OCI-LY1 (cell line): Measurements from ENCODE around the gene FBXW5.

Experiments
- H2AFZ ChIP-seq: fragments of 200-600 bp; sonication (generic), shearing (Covaris generic); 2 replicates; pipeline ENCODE4 v1.6.0; 2014; ENCODE audit warnings: antibody characterized with exemption, mild to moderate bottlenecking, low read length
- H3F3A ChIP-seq: fragments of 200-600 bp; sonication (generic), shearing (Covaris generic); 2 replicates; pipeline ENCODE4 v1.6.0; 2014; ENCODE audit warnings: mild to moderate bottlenecking, antibody characterized with exemption, low read length, moderate library complexity; ENCODE audit not compliant: insufficient read depth
- H3K27ac ChIP-seq: fragments of 200-600 bp; sonication (generic); 2 replicates; pipeline ENCODE4 v1.5.1; 2014; ENCODE audit warnings: low read length, mixed run types, mild to moderate bottlenecking, low read depth; ENCODE audit not compliant: poor library complexity, severe bottlenecking
- H3K27me3 ChIP-seq: fragments of 200-600 bp; sonication (generic); 2 replicates; pipeline ENCODE4 v1.6.0; 2014; ENCODE audit warnings: antibody characterized with exemption, mild to moderate bottlenecking, low read length, moderate library complexity; ENCODE audit not compliant: insufficient read depth
- H3K36me3 ChIP-seq: fragments of 200-600 bp; sonication (generic); 2 replicates; pipeline ENCODE4 v1.6.1; 2014; ENCODE audit warnings: mild to moderate bottlenecking, antibody characterized with exemption, low read length, moderate library complexity, mixed read lengths; ENCODE audit not compliant: insufficient read depth
- H3K4me1 ChIP-seq: fragments of 200-600 bp; sonication (generic); 2 replicates; pipeline ENCODE4 v1.5.1; 2014; ENCODE audit warnings: mild to moderate bottlenecking, low read length, moderate library complexity; ENCODE audit not compliant: insufficient read depth, severe bottlenecking
- H3K4me2 ChIP-seq: fragments of 200-600 bp; sonication (generic), shearing (Covaris generic); 2 replicates; pipeline ENCODE4 v1.6.1; 2014; ENCODE audit warnings: low read length
- H3K4me3 ChIP-seq: fragments of 200-600 bp; sonication (generic); 2 replicates; pipeline ENCODE4 v1.5.1; 2014; ENCODE audit warnings: low read length, low read depth, mild to moderate bottlenecking, mixed read lengths; ENCODE audit not compliant: poor library complexity, severe bottlenecking
- H3K79me2 ChIP-seq: fragments of 200-600 bp; shearing (Covaris generic); 2 replicates; pipeline ENCODE4 v1.6.1; 2016; ENCODE audit warnings: mixed run types, low read length, mixed read lengths; ENCODE audit not compliant: insufficient read depth
- H3K9ac ChIP-seq: fragments of 200-600 bp; sonication (generic), shearing (Covaris generic); 2 replicates; pipeline ENCODE4 v1.6.1; 2014; ENCODE audit warnings: mild to moderate bottlenecking, low read length, mixed read lengths
- H3K9me2 ChIP-seq: fragments of 200-600 bp; sonication (generic), shearing (Covaris generic); 2 replicates; pipeline ENCODE4 v1.6.1; 2014; ENCODE audit warnings: low read depth, mild to moderate bottlenecking, low read length, mixed read lengths
- H3K9me3 ChIP-seq: fragments of 200-600 bp; shearing (Covaris generic); 2 replicates; pipeline ENCODE4 v1.6.1; 2014; ENCODE audit warnings: low read length, mixed read lengths
- H4K20me1 ChIP-seq: fragments of 200-600 bp; sonication (generic), shearing (Covaris generic); 2 replicates; pipeline ENCODE4 v1.6.0; 2016; ENCODE audit warnings: mild to moderate bottlenecking, low read length; ENCODE audit not compliant: insufficient read depth
- EZH2 ChIP-seq: fragments of 200-600 bp; sonication (generic), shearing (Covaris generic); IDR thresholded peaks from 2 replicates; pipeline ENCODE4 v1.8.0; 2017; ENCODE audit warnings: borderline replicate concordance, mixed run types, mild to moderate bottlenecking, antibody characterized with exemption, low read length, moderate library complexity, mixed read lengths
- TF ChIP-seq, protein P1 (sequence below): fragments of 200-600 bp; sonication (generic), shearing (Covaris generic); IDR thresholded peaks from 2 replicates; pipeline ENCODE4 v1.5.1; 2017; ENCODE audit warnings: mild to moderate bottlenecking, antibody characterized with exemption, low read length, moderate library complexity, mixed read lengths

Gene FBXW5

DNA sequence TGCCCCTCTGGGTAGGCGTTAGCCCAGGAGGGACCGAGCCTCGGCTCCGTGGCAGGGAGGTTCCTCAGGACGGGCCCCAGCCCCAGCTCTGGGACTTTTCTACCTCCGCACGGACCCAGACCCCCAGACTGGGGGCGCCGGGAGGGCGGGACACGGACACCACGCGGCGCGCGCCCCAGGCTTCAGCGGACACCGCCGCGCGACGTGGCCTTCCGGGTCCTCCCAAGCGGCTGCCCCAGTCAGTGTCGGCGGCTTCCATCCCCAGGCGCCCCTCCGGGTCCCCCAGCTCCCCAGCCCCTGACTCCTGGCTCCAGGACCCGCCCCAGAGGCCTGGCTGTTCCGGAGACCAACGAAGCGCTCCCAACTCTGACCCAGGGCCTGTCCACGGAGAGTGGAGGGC is 41.3 kb upstream of the FBXW5 start:
- H3K9me3 ChIP-seq: no peaks in the 10 kb centered on the region
- no peaks in the 10 kb centered on the region for H4K20me1 ChIP-seq
- no peaks in the 10 kb centered on the region for H3K9me2 ChIP-seq
- no peak overlapping the region for H3K4me3 ChIP-seq
- H3K79me2 ChIP-seq: no peaks in the 10 kb centered on the region
- H3F3A ChIP-seq: no peaks in the 10 kb centered on the region
- H2AFZ ChIP-seq: no peak overlapping the region
- no peak for TF ChIP-seq EZH2
- TF ChIP-seq, protein P1, sequence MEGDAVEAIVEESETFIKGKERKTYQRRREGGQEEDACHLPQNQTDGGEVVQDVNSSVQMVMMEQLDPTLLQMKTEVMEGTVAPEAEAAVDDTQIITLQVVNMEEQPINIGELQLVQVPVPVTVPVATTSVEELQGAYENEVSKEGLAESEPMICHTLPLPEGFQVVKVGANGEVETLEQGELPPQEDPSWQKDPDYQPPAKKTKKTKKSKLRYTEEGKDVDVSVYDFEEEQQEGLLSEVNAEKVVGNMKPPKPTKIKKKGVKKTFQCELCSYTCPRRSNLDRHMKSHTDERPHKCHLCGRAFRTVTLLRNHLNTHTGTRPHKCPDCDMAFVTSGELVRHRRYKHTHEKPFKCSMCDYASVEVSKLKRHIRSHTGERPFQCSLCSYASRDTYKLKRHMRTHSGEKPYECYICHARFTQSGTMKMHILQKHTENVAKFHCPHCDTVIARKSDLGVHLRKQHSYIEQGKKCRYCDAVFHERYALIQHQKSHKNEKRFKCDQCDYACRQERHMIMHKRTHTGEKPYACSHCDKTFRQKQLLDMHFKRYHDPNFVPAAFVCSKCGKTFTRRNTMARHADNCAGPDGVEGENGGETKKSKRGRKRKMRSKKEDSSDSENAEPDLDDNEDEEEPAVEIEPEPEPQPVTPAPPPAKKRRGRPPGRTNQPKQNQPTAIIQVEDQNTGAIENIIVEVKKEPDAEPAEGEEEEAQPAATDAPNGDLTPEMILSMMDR: no peak
- no peak overlapping the region for H3K9ac ChIP-seq
- no peak overlapping the region for H3K27ac ChIP-seq
- H3K4me2 ChIP-seq: no peak overlapping the region
- peaks cover 19% of the 10 kb centered on the region for H3K27me3 ChIP-seq
- no peaks in the 10 kb centered on the region for H3K36me3 ChIP-seq
- H3K4me1 ChIP-seq: no peaks in the 10 kb centered on the region

DNA sequence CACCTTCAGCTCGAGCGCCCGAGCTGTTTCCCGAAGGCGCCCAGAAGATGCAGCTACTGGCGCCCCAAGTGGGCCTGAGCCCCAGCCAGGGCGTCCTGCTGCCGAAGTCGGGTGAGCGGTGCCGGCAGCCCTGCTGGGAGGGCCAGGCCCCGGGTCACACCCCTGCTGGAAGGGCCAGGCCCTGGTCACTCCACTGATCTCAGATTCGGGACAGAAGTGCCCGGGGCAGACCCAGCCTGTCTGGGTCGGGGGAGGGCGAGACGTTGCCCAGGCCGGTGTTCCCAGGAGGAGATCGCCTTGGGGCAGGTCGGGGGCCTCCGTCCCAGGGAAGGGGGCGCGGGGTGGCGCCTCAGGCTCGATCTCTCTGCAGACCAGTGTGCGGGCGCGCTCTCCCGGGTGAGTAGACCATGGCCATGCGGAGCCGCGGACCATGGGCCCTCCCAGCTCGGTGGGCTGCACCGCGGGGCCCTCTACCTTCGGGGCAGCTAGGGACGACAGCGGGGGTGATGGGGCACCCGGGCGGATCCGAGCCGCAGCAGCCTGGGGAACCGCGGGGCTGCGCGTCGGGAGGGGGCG is 40.6 kb upstream of the FBXW5 start:
- peaks cover 21% of the 10 kb centered on the region for H3K27me3 ChIP-seq
- no peaks in the 10 kb centered on the region for H3K79me2 ChIP-seq
- no peaks in the 10 kb centered on the region for H3K9me3 ChIP-seq
- no peak for TF ChIP-seq EZH2
- TF ChIP-seq, protein P1: no peak
- no peak overlapping the region for H3K4me3 ChIP-seq
- H3K27ac ChIP-seq: no peak overlapping the region
- H3K9ac ChIP-seq: no peak overlapping the region
- H3K9me2 ChIP-seq: no peaks in the 10 kb centered on the region
- no peaks in the 10 kb centered on the region for H3K36me3 ChIP-seq
- no peaks in the 10 kb centered on the region for H3F3A ChIP-seq
- no peak overlapping the region for H3K4me2 ChIP-seq
- H2AFZ ChIP-seq: no peak overlapping the region
- H4K20me1 ChIP-seq: no peaks in the 10 kb centered on the region
- no peaks in the 10 kb centered on the region for H3K4me1 ChIP-seq

DNA sequence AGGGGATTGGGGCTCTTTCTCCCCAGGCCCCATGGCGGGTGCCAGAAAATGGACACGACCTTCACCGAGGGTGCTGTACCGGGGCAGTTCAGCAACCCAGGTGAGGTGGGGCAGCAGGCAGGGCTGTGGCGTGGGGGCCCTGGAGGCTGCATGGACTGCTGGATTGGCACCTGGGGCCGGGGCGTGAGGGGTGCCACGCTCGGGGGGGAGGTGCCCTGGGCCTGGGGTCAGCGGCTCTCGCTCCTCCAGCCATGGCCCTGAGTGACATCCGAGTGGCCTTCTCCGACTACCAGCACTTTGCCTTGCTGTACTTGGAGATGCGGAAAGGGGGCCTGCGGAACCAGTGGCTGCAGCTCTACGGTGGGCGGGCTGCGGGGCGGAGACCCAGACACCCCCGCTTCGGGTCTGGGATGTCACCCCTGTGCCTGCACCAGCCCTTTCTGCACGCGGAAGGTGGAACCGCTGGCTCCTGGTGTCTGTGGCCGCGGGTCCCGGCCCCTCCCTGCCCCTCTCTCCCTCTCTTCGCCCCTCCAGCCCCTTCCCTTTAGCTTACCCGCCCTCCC is 40.0 kb upstream of the FBXW5 start:
- TF ChIP-seq EZH2: no peak
- TF ChIP-seq, protein P1: no peak
- Histone ChIP-seq H3K9me2 (no peaks in the 10 kb centered on the region), H3K4me3 (no peak overlapping the region), H3K4me1 (no peaks in the 10 kb centered on the region), H3F3A (no peaks in the 10 kb centered on the region), H3K4me2 (no peak overlapping the region), H2AFZ (no peak overlapping the region), H3K27me3 (peaks cover 21% of the 10 kb centered on the region), H3K79me2 (no peaks in the 10 kb centered on the region), H3K27ac (no peak overlapping the region), H3K36me3 (no peaks in the 10 kb centered on the region), H4K20me1 (no peaks in the 10 kb centered on the region), H3K9me3 (no peaks in the 10 kb centered on the region), H3K9ac (no peak overlapping the region)
